Skeletal muscle cell (primary cell): ENCODE data around the gene BSN.

Source experiments
- DNase-seq: peaks from one replicate; pipeline ENCODE4 v3.0.0-alpha.2; 2010; ENCODE audit warnings: low read depth
- H3K4me3 ChIP-seq: 2 replicates; pipeline ENCODE4 v1.5.1; 2011; ENCODE audit warnings: low read depth, mild to moderate bottlenecking, control low read depth, low read length, moderate library complexity

Gene BSN

GRCh38 chr3:49593041-49593440, 38.8 kb downstream of the BSN start:
- H3K4me3 ChIP-seq = no peak overlapping the region
- DNase-seq = no peak

- no peak for DNase-seq
- no peak overlapping the region for H3K4me3 ChIP-seq
These were observed 46.5 kb downstream of the BSN start for GRCh38 chr3:49600781-49601180.

GRCh38 chr3:49601358-49602048, 47.2 kb downstream of the BSN start:
- H3K4me3 ChIP-seq = no peak overlapping the region
- DNase-seq = no peak

GRCh38 chr3:49602049-49602554, 47.8 kb downstream of the BSN start:
- no peak overlapping the region for H3K4me3 ChIP-seq
- DNase-seq = no peak

GRCh38 chr3:49602877-49603411, 48.7 kb downstream of the BSN start:
- H3K4me3 ChIP-seq = no peak overlapping the region
- no peak for DNase-seq

GRCh38 chr3:49606427-49606826, 52.1 kb downstream of the BSN start:
- DNase-seq = no peak
- H3K4me3 ChIP-seq = no peak overlapping the region

- no peak overlapping the region for H3K4me3 ChIP-seq
- DNase-seq = no peak
These were observed 52.9 kb downstream of the BSN start for GRCh38 chr3:49607105-49607591.

GRCh38 chr3:49607796-49608195, 53.5 kb downstream of the BSN start:
- no peak overlapping the region for H3K4me3 ChIP-seq
- DNase-seq = no peak

GRCh38 chr3:49609314-49609713, 55.0 kb downstream of the BSN start:
- no peak overlapping the region for H3K4me3 ChIP-seq
- DNase-seq = no peak

GRCh38 chr3:49609815-49610214, 55.5 kb downstream of the BSN start:
- DNase-seq = no peak

GRCh38 chr3:49610666-49611280, 56.5 kb downstream of the BSN start:
- DNase-seq = no peak

More at GRCh38 chr3:49609815-49610214, 55.5 kb downstream of the BSN start:
- no peak overlapping the region for H3K4me3 ChIP-seq

GRCh38 chr3:49611291-49611690, 57.0 kb downstream of the BSN start:
- no peak for DNase-seq
- no peak overlapping the region for H3K4me3 ChIP-seq

More at GRCh38 chr3:49610666-49611280, 56.5 kb downstream of the BSN start:
- no peak overlapping the region for H3K4me3 ChIP-seq

GRCh38 chr3:49611719-49612118, 57.4 kb downstream of the BSN start:
- H3K4me3 ChIP-seq = no peak overlapping the region
- no peak for DNase-seq

GRCh38 chr3:49614936-49615335, 60.7 kb downstream of the BSN start:
- no peak for DNase-seq
- no peak overlapping the region for H3K4me3 ChIP-seq

GRCh38 chr3:49616061-49616460, 61.8 kb downstream of the BSN start:
- H3K4me3 ChIP-seq = no peak overlapping the region
- DNase-seq = no peak

- no peak overlapping the region for H3K4me3 ChIP-seq
- peak; percentile 37 for DNase-seq
These were observed 62.2 kb downstream of the BSN start for GRCh38 chr3:49616491-49616941.

- H3K4me3 ChIP-seq = no peak overlapping the region
- DNase-seq = no peak
These were observed 63.2 kb downstream of the BSN start for GRCh38 chr3:49617390-49618013.

- H3K4me3 ChIP-seq = no peak overlapping the region
- no peak for DNase-seq
These were observed 64.1 kb downstream of the BSN start for GRCh38 chr3:49618412-49618811.

GRCh38 chr3:49619649-49620048, 65.4 kb downstream of the BSN start:
- DNase-seq = no peak
- no peak overlapping the region for H3K4me3 ChIP-seq

GRCh38 chr3:49620728-49621127, 66.5 kb downstream of the BSN start:
- H3K4me3 ChIP-seq = no peak overlapping the region
- no peak for DNase-seq
